Astrocyte (in vitro differentiated cells and primary cell): ENCODE data around the gene TMEM150A. TPM values are rescaled to one million over a fixed set of nuclear protein-coding genes. Genes with fewer than 3 reads are reported as not detected.

Experiments used
- DNase-seq: peaks from one replicate; pipeline ENCODE4 v3.0.0-alpha.2; 2010; ENCODE audit warnings: low read depth
- FAIRE-seq: peaks from 2 replicates; lab custom pipeline; 2011; peaks lifted over from hg19 to GRCh38; lab: Jason Lieb, UNC
- H2AFZ ChIP-seq: 2 replicates; pipeline ENCODE4 v1.6.0; 2012; ENCODE audit warnings: low read depth, low read length, inconsistent platforms
- H3K27ac ChIP-seq: 2 replicates; pipeline ENCODE4 v1.5.1; 2011; ENCODE audit warnings: low read depth, low read length, inconsistent platforms
- H3K27me3 ChIP-seq: 2 replicates; pipeline ENCODE4 v1.6.0; 2011; ENCODE audit warnings: low read length, inconsistent platforms; ENCODE audit not compliant: insufficient read depth
- H3K36me3 ChIP-seq: 2 replicates; pipeline ENCODE4 v1.5.1; 2011; ENCODE audit warnings: low read length, inconsistent platforms; ENCODE audit not compliant: insufficient read depth
- H3K4me1 ChIP-seq: 2 replicates; pipeline ENCODE4 v1.5.1; 2011; ENCODE audit warnings: low read length, inconsistent platforms; ENCODE audit not compliant: insufficient read depth
- H3K4me2 ChIP-seq: 2 replicates; pipeline ENCODE4 v1.6.0; 2012; ENCODE audit warnings: low read length, inconsistent platforms
- H3K4me3 ChIP-seq: 2 replicates; pipeline ENCODE4 v1.5.1; 2011; ENCODE audit warnings: low read depth, mild to moderate bottlenecking, low read length, inconsistent platforms; ENCODE audit not compliant: insufficient read depth
- H3K79me2 ChIP-seq: 2 replicates; pipeline ENCODE4 v1.6.0; 2012; ENCODE audit warnings: mild to moderate bottlenecking, low read length, inconsistent platforms; ENCODE audit not compliant: insufficient read depth
- H3K9ac ChIP-seq: 2 replicates; pipeline ENCODE4 v1.6.0; 2012; ENCODE audit warnings: mild to moderate bottlenecking, low read length, inconsistent platforms
- H3K9me3 ChIP-seq: 2 replicates; pipeline ENCODE4 v1.5.1; 2012; ENCODE audit warnings: low read depth, mild to moderate bottlenecking, low read length, inconsistent platforms; ENCODE audit not compliant: insufficient read depth
- H4K20me1 ChIP-seq: 2 replicates; pipeline ENCODE4 v1.6.0; 2012; ENCODE audit warnings: low read length, inconsistent platforms; ENCODE audit not compliant: insufficient read depth
- H3K27ac Mint-ChIP-seq: one replicate; pipeline ENCODE4 v1.8.0; 2021; ENCODE audit warnings: mild to moderate bottlenecking, mixed read lengths; ENCODE audit not compliant: unreplicated experiment
- H3K27me3 Mint-ChIP-seq: one replicate; pipeline ENCODE4 v1.8.0; 2021; ENCODE audit warnings: low read depth, mixed read lengths; ENCODE audit not compliant: unreplicated experiment
- H3K36me3 Mint-ChIP-seq: one replicate; pipeline ENCODE4 v1.8.0; 2021; ENCODE audit warnings: low read depth, mixed read lengths; ENCODE audit not compliant: unreplicated experiment
- H3K4me1 Mint-ChIP-seq: one replicate; pipeline ENCODE4 v1.8.0; 2021; ENCODE audit warnings: low read depth, mixed read lengths; ENCODE audit not compliant: unreplicated experiment
- H3K4me3 Mint-ChIP-seq: one replicate; pipeline ENCODE4 v1.8.0; 2021; ENCODE audit warnings: mild to moderate bottlenecking, moderate library complexity, mixed read lengths; ENCODE audit not compliant: unreplicated experiment
- H3K9me3 Mint-ChIP-seq: one replicate; pipeline ENCODE4 v1.8.0; 2021; ENCODE audit warnings: mild to moderate bottlenecking, mixed read lengths; ENCODE audit not compliant: unreplicated experiment
- EZH2 ChIP-seq: IDR thresholded peaks from 2 replicates; pipeline ENCODE4 v1.6.1; 2012; ENCODE audit warnings: mild to moderate bottlenecking, low read length, inconsistent platforms; ENCODE audit not compliant: insufficient read depth
- total RNA-seq: library from RNA; stranded (reverse); gene quantifications from 2 replicates; pipeline ENCODE4 v1.2.1, GENCODE V29; 2021
- TF ChIP-seq, protein P1 (sequence below): IDR thresholded peaks from 2 replicates; pipeline ENCODE4 v1.5.1; 2011; ENCODE audit warnings: low read depth, mild to moderate bottlenecking, inconsistent platforms, low read length, moderate library complexity; ENCODE audit not compliant: insufficient read depth

The TMEM150A gene
- total RNA-seq, 1 donor from 2014 or later = 20.4 TPM

DNA sequence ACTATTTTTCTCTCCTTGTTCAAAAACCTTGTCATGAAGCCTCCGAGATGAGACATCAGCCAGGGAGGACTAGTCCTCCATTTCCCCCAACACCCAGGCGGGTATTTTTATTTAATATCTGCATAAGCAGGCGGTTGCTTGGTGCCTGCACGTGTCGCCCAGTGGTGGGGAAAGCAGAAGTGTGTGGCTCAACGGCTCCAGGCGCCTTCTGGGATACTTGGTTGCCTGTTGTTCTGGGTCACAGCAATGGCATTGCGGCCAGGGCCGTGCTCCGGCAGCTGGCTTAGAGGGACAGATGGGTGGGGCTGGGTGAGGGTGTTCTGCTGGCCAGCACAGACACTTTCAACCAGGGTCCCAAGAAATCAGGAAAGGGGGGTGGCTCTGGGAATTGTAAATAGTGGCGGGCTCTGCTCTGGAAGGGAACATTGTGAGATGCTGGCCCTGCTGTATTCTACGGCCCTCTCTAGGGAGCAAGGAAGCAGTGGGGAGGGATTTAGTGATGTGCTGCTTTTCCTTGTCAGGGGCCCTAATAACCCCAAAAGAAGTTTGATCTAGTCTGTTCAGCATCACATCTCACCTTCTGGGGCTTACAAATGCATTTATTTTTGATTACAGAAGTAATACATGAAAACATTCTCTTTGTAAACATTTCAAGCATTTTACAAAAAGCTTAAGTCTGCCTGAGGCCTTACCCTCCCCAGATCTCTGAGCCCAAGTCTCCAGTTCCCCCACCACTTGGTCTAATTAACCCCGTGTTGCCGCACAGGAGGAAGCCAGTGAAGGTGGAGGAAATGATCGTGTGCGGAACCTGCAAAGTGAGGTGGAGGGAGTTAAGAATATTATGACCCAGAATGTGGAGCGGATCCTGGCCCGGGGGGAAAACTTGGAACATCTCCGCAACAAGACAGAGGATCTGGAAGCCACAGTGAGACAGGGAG, 24.0 kb downstream of the TMEM150A start:
- peaks cover 8% of the 10 kb centered on the region for H3K27me3 Mint-ChIP-seq
- H3K4me1 Mint-ChIP-seq = peaks cover 27% of the 10 kb centered on the region

DNA sequence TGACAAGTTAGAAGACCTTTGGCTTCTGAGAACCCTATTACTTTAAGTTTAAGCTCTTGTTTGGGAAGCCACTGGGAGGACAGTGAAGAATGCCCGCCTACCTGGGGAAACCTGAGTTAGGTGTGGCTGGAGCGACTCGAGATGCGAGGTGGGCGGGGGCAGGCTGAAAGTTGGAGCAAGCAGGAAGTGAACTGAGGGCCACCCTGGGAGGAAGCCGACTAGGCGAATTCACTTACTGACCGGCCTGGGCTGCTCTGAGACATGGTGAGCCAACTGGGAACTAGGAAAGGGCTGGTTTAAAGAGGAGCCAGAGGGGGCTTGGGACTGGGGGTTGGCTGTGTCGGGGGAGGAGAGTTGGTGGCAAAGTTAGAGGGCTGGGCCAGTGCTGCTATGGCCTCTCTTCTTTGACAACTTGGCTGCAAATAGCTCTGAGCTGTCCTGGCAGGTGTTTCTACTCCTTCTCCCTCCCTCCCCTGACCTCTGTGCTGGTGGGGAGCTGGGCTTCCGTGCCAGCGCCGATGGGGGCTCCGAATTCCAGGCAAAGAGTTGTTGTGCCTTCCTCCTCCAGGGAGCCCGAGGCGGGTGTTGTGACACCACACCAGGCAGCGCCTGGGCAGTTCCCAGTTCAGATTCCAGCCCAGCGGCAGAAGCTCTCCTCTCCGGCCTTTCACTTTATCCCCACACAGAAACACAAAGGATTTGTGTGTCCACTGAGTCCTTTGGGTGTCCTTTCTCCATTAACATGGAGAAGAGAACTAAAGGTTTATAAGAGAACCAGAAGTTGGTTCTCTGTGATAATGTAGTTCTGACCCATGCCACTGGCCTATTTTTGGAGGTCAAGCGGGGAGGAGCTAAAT, 24.9 kb downstream of the TMEM150A start, which contains the start of gene VAMP8:
Gene VAMP8, plus strand, starts transcription at position 201 of the 857 bp plus-strand sequence. Its CDS starts 61 bp downstream, at position 262.
- no peak within 1 kb of the TSS for H3K27ac ChIP-seq
- H3K4me2 ChIP-seq = no peak within 1 kb of the TSS
- H3K79me2 ChIP-seq = no peaks in the 10 kb centered on the region
- H3K9me3 Mint-ChIP-seq = no peaks in the 10 kb centered on the region
- H3K9me3 ChIP-seq = no peaks in the 10 kb centered on the region
- peaks cover 3% of the 10 kb centered on the region for H3K4me1 ChIP-seq
- H3K36me3 ChIP-seq = no peaks in the 10 kb centered on the region
- H3K27me3 ChIP-seq = no peaks in the 10 kb centered on the region
- H3K4me3 ChIP-seq = no peak within 1 kb of the TSS
- H3K4me3 Mint-ChIP-seq = peak within 1 kb of the TSS; percentile 79
- peaks cover 4% of the 10 kb centered on the region for H3K36me3 Mint-ChIP-seq
- peak within 1 kb of the TSS; percentile 71 for H3K27ac Mint-ChIP-seq
- H3K27me3 Mint-ChIP-seq = peaks cover 7% of the 10 kb centered on the region
- peaks cover 27% of the 10 kb centered on the region for H3K4me1 Mint-ChIP-seq
- FAIRE-seq (no peak), DNase-seq (no peak)
- no peak within 1 kb of the TSS for H3K9ac ChIP-seq
- H4K20me1 ChIP-seq = no peaks in the 10 kb centered on the region
- TF ChIP-seq, protein P1, sequence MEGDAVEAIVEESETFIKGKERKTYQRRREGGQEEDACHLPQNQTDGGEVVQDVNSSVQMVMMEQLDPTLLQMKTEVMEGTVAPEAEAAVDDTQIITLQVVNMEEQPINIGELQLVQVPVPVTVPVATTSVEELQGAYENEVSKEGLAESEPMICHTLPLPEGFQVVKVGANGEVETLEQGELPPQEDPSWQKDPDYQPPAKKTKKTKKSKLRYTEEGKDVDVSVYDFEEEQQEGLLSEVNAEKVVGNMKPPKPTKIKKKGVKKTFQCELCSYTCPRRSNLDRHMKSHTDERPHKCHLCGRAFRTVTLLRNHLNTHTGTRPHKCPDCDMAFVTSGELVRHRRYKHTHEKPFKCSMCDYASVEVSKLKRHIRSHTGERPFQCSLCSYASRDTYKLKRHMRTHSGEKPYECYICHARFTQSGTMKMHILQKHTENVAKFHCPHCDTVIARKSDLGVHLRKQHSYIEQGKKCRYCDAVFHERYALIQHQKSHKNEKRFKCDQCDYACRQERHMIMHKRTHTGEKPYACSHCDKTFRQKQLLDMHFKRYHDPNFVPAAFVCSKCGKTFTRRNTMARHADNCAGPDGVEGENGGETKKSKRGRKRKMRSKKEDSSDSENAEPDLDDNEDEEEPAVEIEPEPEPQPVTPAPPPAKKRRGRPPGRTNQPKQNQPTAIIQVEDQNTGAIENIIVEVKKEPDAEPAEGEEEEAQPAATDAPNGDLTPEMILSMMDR = no peak
- no peak for TF ChIP-seq EZH2
- H2AFZ ChIP-seq = peak within 1 kb of the TSS; percentile 52

More for the DNA sequence above, 24.0 kb downstream of the TMEM150A start:
- no peaks in the 10 kb centered on the region for H3K9me3 ChIP-seq
- Mint-ChIP-seq H3K9me3 (no peaks in the 10 kb centered on the region), H3K36me3 (peaks cover 4% of the 10 kb centered on the region), H3K4me3 (peak overlapping the region; percentile 79), H3K27ac (peak overlapping the region; percentile 71)
- H3K4me2 ChIP-seq = no peak overlapping the region
- H3K36me3 ChIP-seq = no peaks in the 10 kb centered on the region
- no peaks in the 10 kb centered on the region for H3K79me2 ChIP-seq
- peaks cover 3% of the 10 kb centered on the region for H3K4me1 ChIP-seq
- H3K4me3 ChIP-seq = no peak overlapping the region
- no peaks in the 10 kb centered on the region for H3K27me3 ChIP-seq
- no peak overlapping the region for H3K9ac ChIP-seq
- no peak overlapping the region for H3K27ac ChIP-seq
- H2AFZ ChIP-seq = peak overlapping the region; percentile 18
- DNase-seq = no peak
- no peak for FAIRE-seq
- TF ChIP-seq, protein P1 = no peak
- TF ChIP-seq EZH2 = no peak
- no peaks in the 10 kb centered on the region for H4K20me1 ChIP-seq
